ENCODE results near the gene KRTCAP3.

GRCh38 chr2:27427863-27428212 is 14.3 kb upstream of the KRTCAP3 start:
- TF ChIP-seq CTCF (conservative IDR thresholded peaks at IDR 0.05) (no peak), EZH2 (IDR thresholded peaks at IDR 0.05; ENCODE audit: low read depth) (no peak)
